ENCODE results near the gene EZH1. TPM values are rescaled to one million over a fixed set of nuclear protein-coding genes. Genes with fewer than 3 reads are reported as not detected.

Gene EZH1
- total RNA-seq, 1 experiment from 2014 or later, result 22.4 TPM

- TF ChIP-seq ZNF532 (CRISPR knock-in tag; IDR thresholded peaks at IDR 0.05; ENCODE audit: borderline replicate concordance) (no peak), ZNF671 (CRISPR knock-in tag; IDR thresholded peaks at IDR 0.05) (no peak), ZNF263 (CRISPR knock-in tag; IDR thresholded peaks at IDR 0.05; ENCODE audit: low read depth) (no peak), GABPB1 (CRISPR knock-in tag; IDR thresholded peaks at IDR 0.05) (peak; percentile 36; the same call in 1 of the 2 replicates), IRF2 (CRISPR knock-in tag; IDR thresholded peaks at IDR 0.05; ENCODE audit: borderline replicate concordance, low read depth) (no peak), ZNF423 (CRISPR knock-in tag; IDR thresholded peaks at IDR 0.05) (no peak), EMX1 (CRISPR knock-in tag; IDR thresholded peaks at IDR 0.05) (0 out of 2 replicates have a peak, but pooled peaks have one; percentile 67), FOXK1 (CRISPR knock-in tag; IDR thresholded peaks at IDR 0.05) (no peak), SP1 (CRISPR knock-in tag; conservative IDR thresholded peaks at IDR 0.05) (peak; percentile 57), NFE2L1 (CRISPR knock-in tag; IDR thresholded peaks at IDR 0.05) (no peak), RELA (CRISPR knock-in tag; IDR thresholded peaks at IDR 0.05; ENCODE audit: borderline replicate concordance) (no peak), FOXP1 (CRISPR knock-in tag; IDR thresholded peaks at IDR 0.05; ENCODE audit: borderline replicate concordance) (peak; percentile 18; the same call in 1 of the 2 replicates), ZNF416 (CRISPR knock-in tag; IDR thresholded peaks at IDR 0.05) (peak; percentile 60; the same call in 1 of the 2 replicates)
- TF ChIP-seq, protein P1, sequence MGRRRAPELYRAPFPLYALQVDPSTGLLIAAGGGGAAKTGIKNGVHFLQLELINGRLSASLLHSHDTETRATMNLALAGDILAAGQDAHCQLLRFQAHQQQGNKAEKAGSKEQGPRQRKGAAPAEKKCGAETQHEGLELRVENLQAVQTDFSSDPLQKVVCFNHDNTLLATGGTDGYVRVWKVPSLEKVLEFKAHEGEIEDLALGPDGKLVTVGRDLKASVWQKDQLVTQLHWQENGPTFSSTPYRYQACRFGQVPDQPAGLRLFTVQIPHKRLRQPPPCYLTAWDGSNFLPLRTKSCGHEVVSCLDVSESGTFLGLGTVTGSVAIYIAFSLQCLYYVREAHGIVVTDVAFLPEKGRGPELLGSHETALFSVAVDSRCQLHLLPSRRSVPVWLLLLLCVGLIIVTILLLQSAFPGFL (CRISPR knock-in tag; IDR thresholded peaks at IDR 0.05; ENCODE audit: borderline replicate concordance), result no peak
- TF ChIP-seq, protein P2, sequence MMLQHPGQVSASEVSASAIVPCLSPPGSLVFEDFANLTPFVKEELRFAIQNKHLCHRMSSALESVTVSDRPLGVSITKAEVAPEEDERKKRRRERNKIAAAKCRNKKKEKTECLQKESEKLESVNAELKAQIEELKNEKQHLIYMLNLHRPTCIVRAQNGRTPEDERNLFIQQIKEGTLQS (CRISPR knock-in tag; conservative IDR thresholded peaks at IDR 0.05), result no peak
These were observed 35.4 kb upstream of the EZH1 start, which contains the start of gene WNK4 (continued) for GRCh38 chr17:42779936-42780850.

DNA sequence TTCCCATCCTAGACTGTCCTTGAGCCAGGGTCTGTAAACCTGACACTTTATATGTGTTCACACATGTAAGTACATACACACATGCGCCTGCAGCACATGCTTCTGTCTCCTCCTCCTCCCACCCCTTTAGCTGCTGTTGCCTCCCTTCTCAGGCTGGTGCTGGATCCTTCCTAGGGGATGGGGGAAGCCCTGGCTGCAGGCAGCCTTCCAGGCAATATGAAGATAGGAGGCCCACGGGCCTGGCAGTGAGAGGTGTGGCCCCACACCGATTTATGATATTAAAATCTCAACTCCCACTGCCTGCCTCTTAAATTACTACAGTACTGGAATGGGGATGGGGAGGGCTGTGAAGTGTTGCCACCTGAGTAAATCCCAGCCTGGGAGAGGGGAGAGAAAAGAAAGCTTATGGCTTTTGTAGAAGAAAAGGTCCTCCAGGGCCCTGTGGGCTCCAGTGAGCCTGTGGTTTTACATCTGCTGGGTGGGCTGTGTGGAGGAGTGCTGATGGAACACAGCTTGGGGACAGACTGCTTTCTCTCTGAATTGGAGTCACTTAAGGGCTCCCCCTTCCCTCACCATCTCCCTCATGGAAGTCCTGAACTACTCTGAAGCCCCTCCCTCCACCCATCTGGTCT is 34.6 kb upstream of the EZH1 start:
- ChIA-PET POLR2A (interaction anchor here (1.5 kb wide), 1 partner anchor 45 kb away, joined by 7 read pairs; the partner anchor contains the start of gene BECN1), CTCF (interaction anchor here (1.5 to 4.5 kb wide), 5 partner anchors 16 to 201 kb away, joined by 6 to 39 read pairs (median 10); partner anchors contain the start of genes BECN1, CCR10 and RAMP2)
- Mint-ChIP-seq H3K9me3 (no peaks in the 10 kb centered on the region), H3K4me1 (peaks cover 20% of the 10 kb centered on the region), H3K36me3 (peaks cover 30% of the 10 kb centered on the region), H3K4me3 (peak overlapping the region; percentile 69), H3K27ac (peak overlapping the region; percentile 54), H3K27me3 (ENCODE audit: low read depth) (peaks cover 35% of the 10 kb centered on the region)
- DNase-seq (ENCODE audit: low spot score), result no peak
- ATAC-seq, result peak; percentile 40; the same call in 1 of the 2 replicates
- TF ChIP-seq, protein P3, sequence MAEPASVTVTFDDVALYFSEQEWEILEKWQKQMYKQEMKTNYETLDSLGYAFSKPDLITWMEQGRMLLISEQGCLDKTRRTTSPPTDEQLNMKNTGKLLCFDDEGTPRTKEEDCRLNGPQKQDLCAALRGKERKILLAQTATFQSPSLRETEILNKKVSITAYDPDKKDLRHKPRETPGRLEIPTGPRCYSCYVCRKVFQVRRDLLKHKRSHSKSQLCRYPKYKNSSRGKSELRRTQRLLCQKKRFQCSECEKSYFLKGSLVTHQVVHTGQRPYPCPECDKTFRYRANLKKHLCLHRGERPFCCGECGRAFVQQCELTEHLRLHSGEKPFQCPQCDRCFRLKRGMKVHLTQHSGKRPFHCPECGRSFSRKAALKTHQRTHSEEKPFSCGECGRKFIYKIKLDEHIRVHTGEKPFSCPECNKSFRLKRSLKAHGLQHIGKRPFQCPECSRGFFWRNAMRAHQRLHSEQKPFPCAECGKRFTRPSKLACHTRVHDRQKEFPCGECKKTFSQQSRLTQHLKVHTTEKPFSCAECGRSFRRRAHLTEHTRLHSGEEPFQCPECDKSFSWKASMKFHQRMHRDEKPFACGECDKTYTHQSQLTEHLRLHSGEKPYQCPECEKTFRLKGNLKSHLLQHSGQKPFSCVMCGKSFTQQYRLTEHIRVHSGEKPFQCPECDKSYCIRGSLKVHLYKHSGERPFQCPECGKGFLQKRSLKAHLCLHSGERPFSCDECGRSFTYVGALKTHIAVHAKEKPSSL (CRISPR knock-in tag; conservative IDR thresholded peaks at IDR 0.05), result no peak
- TF ChIP-seq JAZF1 (CRISPR knock-in tag; IDR thresholded peaks at IDR 0.05) (no peak), ZNF532 (CRISPR knock-in tag; IDR thresholded peaks at IDR 0.05; ENCODE audit: borderline replicate concordance) (no peak), NFATC4 (CRISPR knock-in tag; IDR thresholded peaks at IDR 0.05) (no peak), ZNF416 (CRISPR knock-in tag; IDR thresholded peaks at IDR 0.05) (no peak), ATF1 (CRISPR knock-in tag; IDR thresholded peaks at IDR 0.05) (no peak), NR2C2 (CRISPR knock-in tag; IDR thresholded peaks at IDR 0.05) (no peak), ZNF121 (CRISPR knock-in tag; IDR thresholded peaks at IDR 0.05) (no peak), JUN (CRISPR knock-in tag; IDR thresholded peaks at IDR 0.05) (no peak), FOXJ3 (CRISPR knock-in tag; IDR thresholded peaks at IDR 0.05; ENCODE audit: borderline replicate concordance) (no peak), ZNF671 (CRISPR knock-in tag; IDR thresholded peaks at IDR 0.05) (no peak)

All from WTC11 (cell line).